IMR-90 (cell line): Measurements from ENCODE around the gene ZNF219. TPM values are rescaled to one million over a fixed set of nuclear protein-coding genes. Genes with fewer than 3 reads are reported as not detected.
A peak's percentile ranks its signal among the peaks of the same experiment; 100 is the strongest.

Experiments used
- ATAC-seq: fragments of 200-7000 bp; cut with Tn5 transposase; 2 replicates; pipeline ENCODE4 v1.9.1; 2020; ENCODE audit warnings: low read depth, mild to moderate bottlenecking, moderate library complexity
- BruUV-seq: library from RNA; stranded (reverse); fragments of 400-500 nt; replicated peaks from 2 replicates; lab custom pipeline; 2021; lab: Mats Ljungman, UMichigan
- CTCF ChIA-PET: fragments of 300-600 bp; formaldehyde crosslinking; extraction: SDS; loops from one replicate; lab custom pipeline; 2021; ENCODE audit warnings: antibody characterized with exemption; lab: Yijun Ruan, JAX
- POLR2A ChIA-PET: fragments of 300-600 bp; sonication (Branson Sonifier 250); formaldehyde crosslinking; loops from one replicate; lab custom pipeline; 2022; ENCODE audit warnings: antibody characterized with exemption; ENCODE audit not compliant: unreplicated experiment; lab: Charles Lee
- DNase-seq: peaks from one replicate; pipeline ENCODE4 v3.0.0; 2013
- H2AFZ ChIP-seq: replicated peaks from 2 replicates; pipeline ENCODE3; 2013; ENCODE audit warnings: low read length, mild to moderate bottlenecking; ENCODE audit not compliant: poor library complexity
- H2AK5ac ChIP-seq: 2 replicates; pipeline ENCODE4 v1.6.1; 2013; ENCODE audit warnings: low read depth, low read length, inconsistent platforms
- H2AK9ac ChIP-seq: replicated peaks from 2 replicates; pipeline ENCODE3; 2013; ENCODE audit warnings: mild to moderate bottlenecking, low read depth, low read length, moderate library complexity; ENCODE audit not compliant: poor library complexity
- H2BK120ac ChIP-seq: 2 replicates; pipeline ENCODE4 v1.6.1; 2013; ENCODE audit warnings: low read depth, low read length, inconsistent platforms
- H2BK15ac ChIP-seq: 3 replicates; pipeline ENCODE4 v1.6.1; 2013; ENCODE audit warnings: low read depth, low read length, inconsistent platforms
- H2BK20ac ChIP-seq: 2 replicates; pipeline ENCODE4 v1.6.1; 2013; ENCODE audit warnings: low read depth, mild to moderate bottlenecking, inconsistent platforms, low read length, moderate library complexity
- H2BK5ac ChIP-seq: 2 replicates; pipeline ENCODE4 v1.6.1; 2013; ENCODE audit warnings: mild to moderate bottlenecking, low read depth, low read length, inconsistent platforms; ENCODE audit not compliant: poor library complexity, severe bottlenecking
- H3K14ac ChIP-seq: replicated peaks from 2 replicates; pipeline ENCODE4 v1.6.1; 2013; ENCODE audit warnings: low read depth, low read length, inconsistent platforms
- H3K18ac ChIP-seq: 2 replicates; pipeline ENCODE4 v1.6.1; 2013; ENCODE audit warnings: low read depth, low read length, control low read depth
- H3K23ac ChIP-seq: 2 replicates; pipeline ENCODE4 v1.6.1; 2013; ENCODE audit warnings: low read depth, low read length, inconsistent platforms
- H3K27ac ChIP-seq: 2 replicates; pipeline ENCODE4 v1.5.1; 2013; ENCODE audit warnings: mild to moderate bottlenecking, control low read depth, low read length; ENCODE audit not compliant: insufficient read depth
- H3K27me3 ChIP-seq: 2 replicates; pipeline ENCODE4 v1.6.1; 2013; ENCODE audit warnings: low read length; ENCODE audit not compliant: control insufficient read depth, insufficient read depth
- H3K36me3 ChIP-seq: 2 replicates; pipeline ENCODE4 v1.6.1; 2013; ENCODE audit warnings: low read length, mixed read lengths; ENCODE audit not compliant: control insufficient read depth, insufficient read depth
- H3K4ac ChIP-seq: 2 replicates; pipeline ENCODE4 v1.6.1; 2013; ENCODE audit warnings: low read depth, low read length, inconsistent platforms
- H3K4me1 ChIP-seq: 2 replicates; pipeline ENCODE4 v1.6.1; 2013; ENCODE audit warnings: low read length, mixed read lengths; ENCODE audit not compliant: control insufficient read depth, insufficient read depth
- H3K4me2 ChIP-seq: 2 replicates; pipeline ENCODE4 v1.6.1; 2013; ENCODE audit warnings: low read depth, mild to moderate bottlenecking, control low read depth, low read length, moderate library complexity
- H3K4me3 ChIP-seq: 2 replicates; pipeline ENCODE4 v1.5.1; 2013; ENCODE audit warnings: low read depth, mild to moderate bottlenecking, control low read depth, low read length, moderate library complexity; ENCODE audit not compliant: insufficient read depth
- H3K56ac ChIP-seq: 2 replicates; pipeline ENCODE4 v1.6.1; 2013; ENCODE audit warnings: low read length, inconsistent platforms; ENCODE audit not compliant: insufficient read depth; ENCODE audit errors: extremely low read depth
- H3K79me1 ChIP-seq, 2 experiments: 2 replicates each; pipeline ENCODE4 v1.6.1; 2013; ENCODE audit warnings: low read length in 2 of 2, inconsistent platforms in 1 of 2, low read depth in 1 of 2
- H3K9ac ChIP-seq: 2 replicates; pipeline ENCODE4 v1.6.1; 2013; ENCODE audit warnings: low read depth, low read length, control low read depth
- H3K9me1 ChIP-seq: 2 replicates; pipeline ENCODE4 v1.6.1; 2013; ENCODE audit warnings: low read length, inconsistent platforms; ENCODE audit not compliant: insufficient read depth
- H3K9me3 ChIP-seq: 2 replicates; pipeline ENCODE4 v1.6.1; 2013; ENCODE audit warnings: low read length; ENCODE audit not compliant: control insufficient read depth, insufficient read depth
- H4K20me1 ChIP-seq: 2 replicates; pipeline ENCODE4 v1.6.1; 2013; ENCODE audit warnings: low read length, inconsistent platforms; ENCODE audit not compliant: insufficient read depth
- H4K5ac ChIP-seq: 2 replicates; pipeline ENCODE4 v1.6.1; 2013; ENCODE audit warnings: mild to moderate bottlenecking, low read depth, low read length, control low read depth
- H4K8ac ChIP-seq, 2 experiments: 2 replicates each; pipeline ENCODE4 v1.6.1; 2013; ENCODE audit warnings: low read depth in 2 of 2, low read length in 2 of 2, control low read depth in 1 of 2, inconsistent platforms in 1 of 2
- H4K91ac ChIP-seq: 2 replicates; pipeline ENCODE4 v1.6.1; 2013; ENCODE audit warnings: low read depth, low read length, inconsistent platforms; ENCODE audit not compliant: insufficient read depth
- BHLHE40 ChIP-seq: fragments of 150-350 bp; IDR thresholded peaks from 2 replicates; pipeline ENCODE4 v1.6.1; 2016; ENCODE audit warnings: mild to moderate bottlenecking, low read depth, low read length
- CEBPB ChIP-seq: IDR thresholded peaks from 2 replicates; pipeline ENCODE4 v1.6.1; 2012; ENCODE audit warnings: low read depth, low read length, improper control_type of control experiment
- CHD1 ChIP-seq: IDR thresholded peaks from 2 replicates; pipeline ENCODE4 v1.6.1; 2012; ENCODE audit warnings: low read depth, low read length, improper control_type of control experiment
- CTCF ChIP-seq: conservative IDR thresholded peaks from 2 replicates; pipeline ENCODE4 v1.5.1; 2012; ENCODE audit warnings: mild to moderate bottlenecking, low read depth, low read length, improper control_type of control experiment
- ELK1 ChIP-seq: fragments of 150-350 bp; IDR thresholded peaks from 2 replicates; pipeline ENCODE4 v1.6.1; 2016; ENCODE audit warnings: low read depth, mild to moderate bottlenecking, low read length, moderate library complexity, borderline replicate concordance
- FOS ChIP-seq: fragments of 150-350 bp; IDR thresholded peaks from 2 replicates; pipeline ENCODE4 v1.6.1; 2016; ENCODE audit warnings: low read depth, low read length
- MAFK ChIP-seq: IDR thresholded peaks from 2 replicates; pipeline ENCODE4 v1.6.1; 2012; ENCODE audit warnings: low read depth, low read length, improper control_type of control experiment
- MAZ ChIP-seq: IDR thresholded peaks from 2 replicates; pipeline ENCODE4 v1.6.1; 2012; ENCODE audit warnings: low read depth, mild to moderate bottlenecking, low read length, improper control_type of control experiment, moderate library complexity, borderline replicate concordance
- MXI1 ChIP-seq: IDR thresholded peaks from 2 replicates; pipeline ENCODE4 v1.6.1; 2012; ENCODE audit warnings: low read depth, mild to moderate bottlenecking, low read length, moderate library complexity, borderline replicate concordance
- NFE2L2 ChIP-seq: fragments of 150-350 bp; IDR thresholded peaks from 2 replicates; pipeline ENCODE4 v1.6.1; 2016; ENCODE audit warnings: low read depth, mild to moderate bottlenecking, low read length
- POLR2A ChIP-seq: IDR thresholded peaks from 2 replicates; pipeline ENCODE4 v1.6.1; 2012; ENCODE audit warnings: mild to moderate bottlenecking, low read depth, low read length
- RAD21 ChIP-seq: IDR thresholded peaks from 2 replicates; pipeline ENCODE4 v1.6.1; 2012; ENCODE audit warnings: low read length, improper control_type of control experiment
- RCOR1 ChIP-seq: IDR thresholded peaks from 2 replicates; pipeline ENCODE4 v1.6.1; 2012; ENCODE audit warnings: mild to moderate bottlenecking, low read length, improper control_type of control experiment; ENCODE audit not compliant: insufficient replicate concordance
- RFX5 ChIP-seq: IDR thresholded peaks from 2 replicates; pipeline ENCODE4 v1.8.0; 2012; ENCODE audit warnings: low read depth, mild to moderate bottlenecking, low read length, moderate library complexity
- SMC3 ChIP-seq: fragments of 150-350 bp; IDR thresholded peaks from 2 replicates; pipeline ENCODE4 v1.6.1; 2016; ENCODE audit warnings: low read depth, mild to moderate bottlenecking, antibody characterized with exemption, low read length, moderate library complexity
- WGBS, 2 experiments: methylation state at CpG; one replicate each; pipeline versions ENCODE4 v1.1.5 to v1.1.7; 2013; ENCODE audit warnings: missing lambda C conversion rate in 2 of 2; ENCODE audit not compliant: insufficient read length in 1 of 2; ENCODE audit errors: extremely low coverage in 2 of 2; 5-methylcytosine and 5-hydroxymethylcytosine counted together
- dilution Hi-C: fragments of 300-500 bp; cut with HindIII; formaldehyde crosslinking; loops from one replicate; pipeline ENCODE4 v1.14.3; 2018; ENCODE audit warnings: low sequenced_read_pairs; ENCODE audit not compliant: unreplicated experiment
- in situ Hi-C: fragments of 300-500 bp; cut with MboI; formaldehyde crosslinking; loops from 3 replicates; pipeline ENCODE4 v1.14.3; 2019; ENCODE audit warnings: low sequenced_read_pairs, inconsistent platforms, mixed read lengths
- intact Hi-C: fragments of 100-400 bp; cut with micrococcal nuclease; formaldehyde crosslinking; loops from 2 replicates; pipeline ENCODE4 v1.10.0; 2022
- polyA plus RNA-seq, 3 experiments: library from polyadenylated mRNA; depleted of rRNA; stranded (reverse); fragments of >200 nt; gene quantifications; 2 replicates each; pipeline ENCODE4 v1.2.3, GENCODE V29; 2012; ENCODE audit warnings: low replicate concordance in 1 of 3
- total RNA-seq: library from RNA; depleted of rRNA; stranded (reverse); fragments of >200 nt; gene quantifications from 2 replicates; pipeline ENCODE4 v1.2.3, GENCODE V29; 2012
- TF ChIP-seq, protein P1 (sequence below): fragments of 150-350 bp; IDR thresholded peaks from 2 replicates; pipeline ENCODE4 v1.6.1; 2017; ENCODE audit warnings: mild to moderate bottlenecking, antibody characterized with exemption, low read length, low read depth

The ZNF219 gene
- total and polyA plus RNA-seq, 2 of the 4 experiments (the other 2 are of a cell fraction), result 0.90 to 3.8 TPM

DNA sequence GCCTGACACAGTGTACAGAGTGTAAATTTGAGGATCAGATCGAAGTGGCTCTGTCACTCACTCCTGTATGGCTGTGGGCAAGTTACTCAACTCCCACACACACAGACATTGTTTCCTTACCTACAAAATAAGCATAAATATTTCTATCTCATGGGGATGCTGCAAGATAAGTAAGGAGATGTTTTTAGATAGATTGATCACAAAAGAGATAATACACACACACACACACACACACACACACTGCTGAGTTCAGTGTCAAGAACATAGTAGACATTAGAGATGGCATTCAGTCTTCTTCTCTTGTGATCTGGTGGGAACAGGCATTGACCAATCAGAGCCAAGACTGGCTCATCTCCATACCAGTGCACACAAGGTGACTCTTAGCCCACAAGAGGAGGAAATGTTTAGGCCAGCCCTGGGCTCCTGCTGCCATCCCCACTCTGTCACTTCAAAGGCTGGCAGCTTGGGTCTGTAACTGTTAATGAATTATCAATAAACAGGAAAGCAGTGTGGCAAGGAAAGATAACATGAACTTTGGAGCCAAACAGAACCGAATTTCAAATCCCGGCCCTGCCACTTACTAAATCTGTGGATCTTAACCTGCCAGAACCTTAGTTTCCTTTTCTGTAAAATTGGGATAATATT is 44.2 kb downstream of the ZNF219 start:
- Histone ChIP-seq H4K20me1 (no peaks in the 10 kb centered on the region), H3K9me1 (peaks cover 3% of the 10 kb centered on the region; the same call in 1 of the 2 replicates), H4K8ac (no peak overlapping the region), H2BK20ac (no peak overlapping the region), H3K27ac (no peak overlapping the region), H3K14ac (no peak overlapping the region), H2AK5ac (no peak overlapping the region), H3K36me3 (no peaks in the 10 kb centered on the region), H2AFZ (peak overlapping the region; percentile 34), H3K4me1 (0 out of 2 replicates have a peak, but pooled peaks cover 2% of the 10 kb centered on the region), H2BK15ac (no peak overlapping the region), H3K4me2 (no peak overlapping the region), H3K23ac (no peak overlapping the region), H3K4ac (no peak overlapping the region), H2AK9ac (no peak overlapping the region), H4K5ac (no peak overlapping the region), H3K9ac (no peak overlapping the region), H3K4me3 (no peak overlapping the region), H3K18ac (no peak overlapping the region), H3K79me1 (no peaks in the 10 kb centered on the region), H2BK5ac (no peak overlapping the region), H3K27me3 (peaks cover 4% of the 10 kb centered on the region), H3K9me3 (no peaks in the 10 kb centered on the region), H3K56ac (no peak overlapping the region), H2BK120ac (no peak overlapping the region), H4K91ac (no peak overlapping the region)
- ChIA-PET POLR2A (no interaction called here), CTCF (interaction anchor here (0.7 kb wide), 1 partner anchor 748 kb away, joined by 4 read pairs; no protein-coding TSS in a partner anchor)
- WGBS, 2 experiments, result no CpG with 5 or more reads among the region's 3 CpGs
- BruUV-seq, result no TSS peak
- in situ Hi-C loops (no loop called here), dilution Hi-C loops (no loop called here), intact Hi-C loops (no loop called here)
- no peak for DNase-seq
- ATAC-seq, result no peak
- no peak for TF ChIP-seq POLR2A
- TF ChIP-seq ELK1, result no peak
- TF ChIP-seq BHLHE40, result no peak
- TF ChIP-seq MXI1, result no peak
- no peak for TF ChIP-seq MAZ
- TF ChIP-seq SMC3, result no peak
- no peak for TF ChIP-seq CTCF
- TF ChIP-seq RAD21, result no peak
- no peak for TF ChIP-seq FOS
- TF ChIP-seq, protein P1, sequence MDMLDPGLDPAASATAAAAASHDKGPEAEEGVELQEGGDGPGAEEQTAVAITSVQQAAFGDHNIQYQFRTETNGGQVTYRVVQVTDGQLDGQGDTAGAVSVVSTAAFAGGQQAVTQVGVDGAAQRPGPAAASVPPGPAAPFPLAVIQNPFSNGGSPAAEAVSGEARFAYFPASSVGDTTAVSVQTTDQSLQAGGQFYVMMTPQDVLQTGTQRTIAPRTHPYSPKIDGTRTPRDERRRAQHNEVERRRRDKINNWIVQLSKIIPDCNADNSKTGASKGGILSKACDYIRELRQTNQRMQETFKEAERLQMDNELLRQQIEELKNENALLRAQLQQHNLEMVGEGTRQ, result no peak
- no peak for TF ChIP-seq CHD1
- no peak for TF ChIP-seq MAFK
- TF ChIP-seq RCOR1, result no peak
- TF ChIP-seq NFE2L2, result no peak
- TF ChIP-seq RFX5, result no peak
- TF ChIP-seq CEBPB, result no peak
